Stimulated activated CD4-positive, alpha-beta T cell treated with anti-CD3 and anti-CD28 coated beads, Interleukin-1b, Interleukin-23, amount 100 ng/mL, for 48 hours (primary cell): ENCODE results near the gene MINDY2.
A peak's percentile ranks its signal among the peaks of the same experiment; 100 is the strongest.
"Not testable (repeated sequence)": the region's sequence is repeated elsewhere in the genome, so short reads cannot be mapped to it uniquely, and the experiment has no call there.

Experiments used
- DNase-seq: peaks from one replicate; pipeline ENCODE4 v3.0.0-alpha.2; 2020

The MINDY2 gene

DNA sequence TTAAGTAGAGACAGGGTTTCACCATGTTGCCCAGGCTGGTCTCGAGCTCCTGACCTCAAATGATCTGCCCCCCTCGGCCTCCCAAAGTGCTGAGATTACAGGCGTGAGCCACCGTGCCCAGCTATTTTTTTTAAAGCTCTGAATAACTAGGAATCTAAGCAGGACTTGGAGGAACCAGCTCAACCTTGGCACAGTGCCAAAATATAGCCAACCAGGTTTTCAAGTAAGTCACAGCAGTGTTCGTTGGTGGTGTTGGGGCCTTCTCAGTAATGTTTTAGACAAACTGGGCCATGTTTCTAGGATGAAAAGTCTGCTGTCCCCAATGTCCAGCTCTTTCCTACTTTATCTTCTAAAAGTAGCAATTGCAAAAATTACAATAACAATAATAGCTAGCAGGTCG is 15.1 kb upstream of the MINDY2 start:
- no peak for DNase-seq

DNA sequence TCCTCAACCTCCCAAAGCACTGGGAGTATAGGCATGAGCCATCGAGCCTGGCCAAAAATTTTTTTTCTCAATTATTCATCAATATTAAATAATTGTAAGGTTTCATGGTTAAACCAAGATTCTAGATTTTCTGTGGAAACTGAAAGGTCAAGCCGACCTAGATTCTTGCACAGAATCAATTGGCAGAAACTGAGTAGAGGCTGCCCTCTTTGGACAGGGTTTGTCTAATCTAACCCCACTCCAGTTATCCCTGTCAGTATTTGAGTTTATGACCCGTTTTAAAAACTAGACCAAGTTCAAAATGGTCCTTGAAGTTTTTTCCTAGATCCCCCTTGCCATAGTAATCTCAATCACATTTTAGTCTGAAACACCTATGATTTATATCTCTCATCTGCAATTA is 13.0 kb upstream of the MINDY2 start:
- DNase-seq = no peak

DNA sequence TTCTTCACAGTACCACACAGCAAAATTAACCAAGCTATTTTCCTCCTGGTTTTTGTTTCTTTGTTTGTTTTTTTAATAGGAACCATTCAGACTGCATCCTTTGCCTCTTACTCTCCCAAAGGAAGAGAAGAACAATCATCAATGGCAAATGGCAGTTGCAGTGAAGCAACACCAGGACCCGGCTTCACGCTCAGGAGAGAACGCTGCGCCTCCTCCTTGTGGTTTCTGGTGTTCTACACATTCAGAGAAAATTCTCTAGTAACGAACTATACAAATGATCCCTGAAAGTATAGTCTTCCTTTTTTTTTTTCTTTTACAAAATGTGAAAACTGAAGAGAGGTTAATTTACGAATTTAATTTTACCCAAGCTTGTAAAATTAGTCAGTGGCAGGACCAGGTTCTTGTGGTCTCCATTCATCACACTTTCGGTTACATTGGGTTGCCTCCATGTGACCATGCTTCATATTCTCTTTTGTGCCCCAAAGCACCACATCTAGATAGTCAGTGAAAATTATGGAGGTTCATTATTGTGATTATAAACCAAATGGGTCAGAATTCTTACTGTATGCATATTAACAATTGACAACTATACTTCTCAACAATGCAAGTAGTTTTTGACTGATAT is 10.6 kb upstream of the MINDY2 start:
- no peak for DNase-seq

DNA sequence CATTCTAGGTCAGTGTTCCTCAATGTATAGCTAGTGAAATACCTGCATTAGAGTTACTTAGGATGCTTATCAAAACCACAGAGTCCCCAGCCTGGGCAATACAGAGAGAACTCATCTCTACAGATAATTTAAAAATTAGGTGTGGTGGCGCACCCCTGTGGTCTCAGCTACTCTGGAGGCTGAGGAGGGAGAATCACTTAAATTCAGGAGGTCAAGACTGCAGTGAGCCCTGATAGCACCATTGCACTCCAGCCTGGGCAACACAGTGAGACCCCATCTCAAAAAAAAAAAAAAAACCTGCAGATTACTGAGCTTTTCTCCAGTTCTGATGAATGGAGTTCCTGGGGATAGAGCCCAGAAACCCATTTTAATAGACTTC is 10.1 kb upstream of the MINDY2 start:
- DNase-seq = no peak

DNA sequence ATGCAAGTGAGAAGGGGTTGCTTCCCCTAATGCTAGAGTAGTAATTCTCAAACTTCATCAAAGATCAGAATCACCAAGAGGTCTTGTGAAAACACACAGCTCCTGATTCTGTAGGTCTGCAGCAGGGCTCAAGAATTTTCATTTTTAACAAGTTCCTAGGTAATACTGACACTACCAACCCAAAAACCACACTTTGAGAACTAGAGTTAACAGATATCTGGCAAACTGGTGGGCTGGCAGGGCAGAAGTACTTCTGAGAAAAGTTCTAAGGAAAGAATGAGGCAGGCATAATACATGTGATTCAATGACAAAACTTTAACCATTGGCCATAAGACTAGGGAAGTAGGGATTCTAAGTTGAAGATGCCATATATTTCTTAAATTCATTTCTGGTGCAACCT is 8.8 kb upstream of the MINDY2 start:
- DNase-seq = no peak

DNA sequence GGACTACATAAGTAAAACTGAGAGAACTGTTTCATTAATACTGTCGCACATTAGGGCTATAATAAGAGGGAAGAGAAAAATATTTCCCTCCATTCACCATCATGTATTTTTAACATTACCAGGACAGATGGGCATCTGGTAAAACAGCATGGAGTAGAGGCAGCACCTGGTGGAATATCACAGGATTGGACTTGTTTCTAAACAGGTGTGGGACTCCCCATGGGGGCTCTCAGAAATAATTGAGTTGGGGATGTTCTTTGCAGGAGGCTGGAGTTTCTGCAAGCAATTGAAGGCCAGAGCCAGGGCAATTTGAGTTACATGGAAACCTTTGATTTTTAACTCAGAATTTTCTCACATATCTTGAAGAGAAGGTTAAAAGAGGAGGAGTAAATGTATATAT is 8.4 kb upstream of the MINDY2 start:
- no peak for DNase-seq

DNA sequence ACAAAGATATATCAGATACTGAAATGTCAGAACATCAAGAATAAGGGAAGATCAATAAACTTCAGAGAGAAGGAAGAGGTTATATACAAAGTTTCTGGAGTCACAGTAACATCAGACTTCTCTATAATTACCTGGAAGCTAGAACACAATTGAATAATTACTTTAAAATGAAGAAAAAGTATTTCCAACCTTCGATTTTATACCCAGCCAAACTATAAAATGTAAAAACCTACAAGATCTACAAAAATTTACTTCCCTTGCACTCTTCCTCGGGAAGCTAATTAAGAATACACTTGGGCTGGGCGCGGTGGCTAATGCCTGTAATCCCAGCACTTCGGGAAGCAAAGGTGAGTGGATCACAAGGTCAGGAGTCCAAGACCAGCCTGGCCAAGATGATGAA is 6.6 kb upstream of the MINDY2 start:
- no peak for DNase-seq

DNA sequence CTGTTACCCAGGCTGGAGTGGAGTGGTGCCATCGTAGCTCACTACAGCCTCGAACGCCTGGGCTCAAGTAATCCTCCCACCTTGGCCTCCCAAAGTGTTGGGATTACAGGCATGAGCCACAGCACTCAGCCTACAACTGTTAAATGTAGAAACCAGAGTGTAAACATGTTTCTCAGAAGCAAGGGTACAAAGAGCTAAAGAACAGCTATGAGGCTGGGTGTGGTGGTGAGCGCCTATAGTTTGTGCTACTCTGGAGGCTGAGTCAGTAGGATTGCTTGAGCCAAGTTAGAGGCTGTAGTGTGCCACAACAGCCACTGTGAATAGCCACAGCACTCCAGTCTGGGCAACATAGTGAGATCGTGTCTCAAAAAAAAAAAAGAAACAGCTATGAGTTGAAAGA is 4.8 kb upstream of the MINDY2 start:
- no peak for DNase-seq

DNA sequence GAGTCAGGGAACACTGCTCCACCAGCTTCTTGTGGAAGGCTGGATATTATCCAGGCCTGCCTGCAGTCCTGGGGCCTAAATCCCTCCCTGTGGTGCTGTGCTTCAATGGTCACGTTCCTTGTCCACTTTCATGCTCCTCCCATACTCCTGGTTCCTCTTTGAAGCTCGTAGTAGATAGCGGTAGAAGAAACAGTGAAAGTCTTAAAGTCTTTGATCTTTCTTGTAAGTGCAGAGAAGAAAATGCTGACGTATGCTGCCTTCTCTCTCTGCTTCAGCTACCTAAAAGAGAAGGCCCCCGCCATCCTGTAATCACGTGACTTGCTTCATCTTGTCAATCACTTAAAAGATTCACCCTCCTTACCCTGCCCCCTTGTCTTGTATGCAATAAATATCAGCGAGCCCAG is 2.5 kb upstream of the MINDY2 start:
- not testable (repeated sequence) for DNase-seq

DNA sequence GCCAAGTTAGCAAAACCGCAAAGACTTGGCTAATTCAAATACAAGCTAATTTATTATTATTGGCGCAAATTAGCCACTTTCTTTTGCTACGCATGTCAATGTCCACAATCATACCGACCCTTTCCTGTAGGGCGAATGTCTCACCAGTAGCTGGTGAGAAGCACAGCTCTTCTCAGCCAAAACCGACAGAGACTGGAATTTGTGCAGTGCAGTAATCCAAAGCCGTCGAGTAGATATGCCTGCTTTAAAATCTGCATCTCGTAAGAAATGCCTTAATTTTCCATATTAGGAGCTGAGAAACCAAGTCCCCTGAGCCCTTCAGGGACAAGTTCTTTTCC is 614 bp upstream of the MINDY2 start:
- peak; percentile 13 for DNase-seq

DNA sequence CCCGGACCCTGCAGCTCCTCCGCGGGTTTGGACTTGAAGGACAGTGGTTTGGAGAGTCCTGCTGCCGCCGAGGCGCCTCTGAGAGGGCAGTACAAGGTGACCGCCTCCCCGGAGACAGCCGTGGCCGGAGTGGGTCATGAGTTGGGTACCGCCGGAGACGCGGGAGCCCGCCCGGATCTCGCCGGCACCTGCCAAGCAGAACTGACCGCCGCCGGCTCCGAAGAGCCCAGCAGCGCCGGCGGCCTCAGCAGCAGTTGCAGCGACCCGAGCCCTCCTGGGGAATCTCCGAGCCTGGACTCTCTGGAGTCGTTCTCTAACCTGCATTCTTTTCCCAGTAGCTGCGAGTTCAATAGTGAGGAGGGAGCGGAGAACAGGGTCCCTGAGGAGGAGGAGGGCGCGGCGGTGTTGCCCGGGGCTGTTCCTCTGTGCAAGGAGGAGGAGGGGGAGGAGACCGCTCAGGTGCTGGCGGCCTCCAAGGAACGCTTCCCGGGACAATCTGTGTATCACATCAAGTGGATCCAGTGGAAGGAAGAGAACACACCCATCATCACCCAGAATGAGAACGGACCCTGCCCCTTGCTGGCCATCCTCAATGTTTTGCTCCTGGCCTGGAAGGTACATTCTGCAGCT is 634 bp downstream of the MINDY2 start:
- peak; percentile 11 for DNase-seq

DNA sequence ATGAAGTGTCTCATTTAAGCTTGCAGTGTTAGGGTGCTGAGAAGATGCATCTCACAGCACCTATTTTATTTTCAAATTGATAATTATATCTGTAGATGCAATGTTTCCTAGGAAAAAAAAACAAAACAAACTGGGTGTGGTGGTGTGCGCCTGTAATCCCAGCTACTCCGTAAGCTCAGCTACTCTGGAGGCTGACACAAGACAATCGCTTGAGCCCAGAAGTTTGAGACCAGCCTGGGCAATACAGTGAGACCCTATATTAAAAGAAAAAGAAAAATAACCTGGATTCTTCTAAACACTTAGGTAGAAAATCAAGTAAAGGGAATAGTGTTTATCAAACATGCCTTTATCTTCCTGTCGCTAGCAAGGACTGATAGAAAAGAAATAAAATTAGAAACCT is 1.9 kb downstream of the MINDY2 start:
- DNase-seq = no peak

DNA sequence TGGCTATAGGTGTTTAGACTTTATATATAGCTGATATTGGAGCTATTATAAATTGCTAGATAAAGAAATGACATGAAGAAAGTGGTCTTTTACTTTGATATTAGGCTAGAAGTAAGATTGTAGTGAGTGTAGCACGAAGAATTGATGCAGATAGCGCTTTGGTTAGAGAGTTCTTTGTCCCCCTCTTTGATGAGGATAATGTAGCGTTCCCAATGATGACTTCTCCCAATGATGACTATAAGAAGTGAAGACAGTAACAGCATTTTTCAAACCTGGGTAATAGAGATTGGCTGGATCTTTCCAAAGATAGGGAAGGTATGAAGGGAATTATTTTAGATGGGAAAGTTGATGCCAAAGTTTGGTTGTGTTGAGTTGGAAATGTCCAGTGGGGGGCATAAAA is 4.3 kb downstream of the MINDY2 start:
- no peak for DNase-seq

DNA sequence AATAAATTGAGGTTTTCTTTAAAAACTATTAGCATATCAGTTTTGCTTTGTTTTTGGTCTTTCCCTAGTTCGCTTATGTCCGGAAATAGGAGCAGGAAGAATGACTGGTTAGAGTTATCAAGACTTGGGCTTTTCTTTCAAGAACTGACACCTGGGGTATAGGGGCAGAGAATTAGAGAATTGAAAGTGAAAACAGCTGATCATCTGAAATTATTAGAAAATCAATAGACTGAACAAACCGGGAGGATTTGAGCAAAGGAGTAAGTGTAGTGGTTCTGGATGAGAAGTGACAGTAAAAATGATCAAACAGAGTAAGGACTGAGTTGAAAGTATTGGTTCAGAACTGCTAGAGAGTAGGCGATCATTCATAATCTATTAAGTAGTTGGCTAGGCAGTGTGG is 6.0 kb downstream of the MINDY2 start:
- no peak for DNase-seq

DNA sequence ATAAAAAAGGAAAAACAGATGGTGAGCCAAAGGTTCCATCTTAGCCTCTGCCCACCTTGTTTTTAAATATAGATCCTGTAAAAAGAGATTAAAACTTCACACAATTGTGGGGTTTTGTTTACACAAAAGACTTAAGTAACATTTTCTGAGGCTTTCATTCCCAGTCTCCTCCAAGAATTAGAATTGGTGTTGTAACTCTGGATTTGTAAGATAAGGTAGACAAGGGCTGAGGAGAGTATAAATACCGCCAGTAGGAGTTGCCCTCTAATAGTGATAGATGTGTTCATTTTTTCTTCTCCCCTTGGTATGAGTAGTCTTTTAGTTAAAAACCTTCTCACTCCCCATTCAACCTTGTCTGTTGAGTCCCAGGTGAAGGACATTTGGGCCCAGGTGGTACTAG is 8.5 kb downstream of the MINDY2 start:
- DNase-seq = no peak

DNA sequence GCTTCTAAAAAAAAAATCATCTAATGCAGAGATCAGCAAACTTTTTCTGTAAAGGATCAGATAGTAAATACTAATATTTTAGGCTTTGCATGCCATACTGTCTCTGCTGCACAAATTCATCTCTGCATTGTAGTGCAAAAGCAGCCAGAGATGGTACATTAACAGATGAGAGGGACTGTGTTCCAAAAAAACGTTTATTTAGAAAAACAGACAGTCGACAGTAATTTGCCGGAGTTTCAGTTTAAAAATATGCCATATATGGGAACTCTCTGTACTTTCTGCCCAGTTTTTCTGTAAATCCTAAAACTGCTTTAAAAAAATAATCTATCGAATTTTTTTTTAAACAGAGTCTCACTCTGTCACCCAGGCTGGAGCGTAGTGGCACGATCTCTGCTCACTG is 14.3 kb downstream of the MINDY2 start:
- DNase-seq = no peak

DNA sequence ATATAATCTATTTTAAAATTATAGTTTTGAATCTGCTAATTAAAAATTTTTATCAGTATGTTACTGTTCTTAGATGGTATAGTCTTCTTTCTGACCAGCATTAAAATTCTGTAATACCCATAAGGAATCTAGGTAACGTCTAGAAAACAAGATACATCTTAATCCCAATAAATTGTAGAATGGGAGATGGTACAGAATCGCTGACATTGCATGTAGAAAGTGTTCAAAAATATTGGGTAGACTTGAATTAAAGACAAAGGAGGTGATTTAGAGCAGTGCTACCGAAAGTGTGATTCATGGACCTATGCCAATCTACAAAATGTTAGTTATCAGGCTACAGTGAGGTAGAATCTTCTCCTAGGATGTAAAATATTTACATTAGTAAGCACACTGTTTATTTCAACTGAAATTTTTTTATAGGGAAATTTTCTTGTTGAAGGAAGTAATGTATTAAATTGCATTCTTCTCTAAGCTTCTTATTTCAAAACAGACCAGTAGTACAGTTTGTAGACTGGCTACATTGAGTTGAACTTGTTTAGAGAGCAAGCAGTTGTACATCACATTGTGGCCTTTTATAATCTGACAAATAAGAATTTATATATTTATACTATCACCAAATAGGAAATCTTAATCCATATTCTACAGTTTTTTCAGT is 17.1 kb downstream of the MINDY2 start:
- no peak for DNase-seq

DNA sequence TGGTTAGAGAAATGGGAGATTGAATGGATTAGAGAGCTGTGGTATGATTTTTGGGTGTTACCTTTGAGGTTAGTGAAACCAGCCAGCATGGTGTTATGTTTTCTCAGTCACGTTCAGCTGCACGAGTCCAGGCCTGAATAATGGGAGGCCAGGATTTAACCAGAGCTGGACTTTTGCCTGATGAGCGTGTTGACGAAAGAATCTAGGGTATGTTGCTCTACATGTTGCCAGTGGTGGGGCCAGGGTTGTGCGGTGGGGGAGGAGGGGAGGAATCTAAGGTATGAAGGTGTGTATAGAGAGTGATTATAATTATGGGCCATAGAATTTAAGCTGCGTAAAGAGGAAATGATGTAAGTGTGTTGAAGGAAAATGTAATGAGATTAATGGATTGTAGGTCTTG is 22.8 kb downstream of the MINDY2 start:
- no peak for DNase-seq

DNA sequence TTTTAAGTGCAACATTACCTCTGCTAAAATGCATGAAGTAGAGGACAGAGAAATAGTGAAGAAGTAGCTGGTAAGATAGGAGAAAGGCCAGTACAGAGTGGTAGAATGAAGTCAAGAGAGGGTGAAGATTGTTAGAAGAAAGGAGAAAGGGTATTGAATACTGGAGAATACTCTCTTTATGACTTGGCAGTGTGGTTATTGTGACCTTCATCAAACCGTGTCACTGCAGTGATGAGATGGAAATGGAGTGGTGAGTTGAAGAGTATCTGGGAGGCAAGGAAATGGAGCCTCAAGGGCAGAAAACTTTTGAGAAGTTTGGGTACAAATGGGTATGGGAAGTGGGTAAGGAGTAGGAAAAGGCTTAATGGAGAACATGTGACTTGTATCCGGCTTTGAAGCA is 24.7 kb downstream of the MINDY2 start:
- no peak for DNase-seq

DNA sequence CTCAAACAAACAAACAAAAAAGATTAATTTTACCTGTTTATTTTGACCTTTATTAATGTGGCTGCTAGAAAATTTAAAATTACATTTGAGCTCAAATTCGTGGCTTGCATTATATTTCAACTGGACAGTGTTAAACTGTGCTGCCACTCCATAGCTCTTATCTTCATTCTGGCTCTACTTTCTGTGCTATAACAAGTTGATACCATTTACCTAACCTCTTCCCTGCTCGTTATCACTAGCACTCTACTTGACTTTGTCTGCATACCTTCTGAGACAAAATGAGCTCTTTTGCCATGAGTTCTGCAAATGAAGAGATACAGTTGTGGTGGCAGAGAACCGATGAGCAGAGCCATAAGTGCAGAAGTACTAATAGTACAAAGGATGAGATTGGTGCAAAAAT is 26.4 kb downstream of the MINDY2 start:
- DNase-seq = no peak

DNA sequence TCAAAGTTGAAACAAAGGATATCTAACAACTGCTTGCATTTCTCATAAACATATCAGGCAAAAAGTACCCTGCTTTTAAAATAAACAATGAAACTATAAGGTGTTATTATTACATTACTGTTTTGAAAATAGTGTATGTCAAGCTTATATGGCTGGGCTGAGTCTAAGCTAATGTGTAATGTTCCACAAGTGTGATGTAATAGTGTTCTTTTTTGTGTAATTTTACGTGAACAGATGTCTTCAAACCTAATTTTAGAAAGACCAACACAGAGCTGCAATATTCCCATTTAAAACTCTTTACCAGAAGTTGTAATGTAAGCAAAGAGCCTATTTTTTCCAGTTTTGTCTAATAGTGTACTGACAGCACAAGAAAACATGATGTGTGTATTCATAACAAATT is 34.0 kb downstream of the MINDY2 start:
- no peak for DNase-seq

DNA sequence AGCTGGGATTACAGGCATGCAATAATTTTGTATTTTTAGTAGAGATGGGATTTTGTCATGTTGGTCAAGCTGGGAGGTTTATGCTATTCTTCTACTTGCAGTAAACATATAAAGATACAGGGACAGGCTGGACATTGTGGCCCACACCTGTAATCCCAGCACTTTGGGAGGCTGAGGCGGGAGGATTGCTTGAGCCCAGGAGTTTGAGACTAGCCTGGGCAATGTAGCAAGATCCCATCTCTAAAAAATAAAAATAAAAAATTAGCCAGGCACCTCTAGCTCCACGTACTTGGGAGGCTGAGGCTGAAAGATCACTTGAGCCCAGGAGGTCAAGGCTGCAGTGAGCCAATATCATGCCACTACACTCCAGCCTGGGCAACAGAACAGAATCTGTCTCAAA is 52.2 kb downstream of the MINDY2 start:
- DNase-seq = not testable (repeated sequence)

DNA sequence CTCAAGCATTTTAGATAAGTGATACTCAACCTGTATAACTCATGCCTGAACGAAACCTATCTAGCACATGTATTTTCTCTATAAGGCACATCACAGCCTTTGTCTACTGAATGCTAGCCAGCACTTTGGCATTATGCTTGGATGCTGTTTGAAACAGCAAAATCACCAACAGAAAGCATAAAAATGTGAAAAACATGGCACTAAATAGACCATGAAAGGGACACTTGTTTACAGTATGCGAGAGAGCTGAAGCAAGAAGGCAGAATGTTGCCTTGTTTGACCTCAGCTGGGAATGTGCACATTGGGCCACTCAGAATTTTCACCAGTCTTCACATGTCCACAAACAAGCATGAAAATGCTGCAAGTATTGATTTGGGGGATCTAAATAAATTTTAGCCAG is 59.5 kb downstream of the MINDY2 start:
- DNase-seq = no peak

DNA sequence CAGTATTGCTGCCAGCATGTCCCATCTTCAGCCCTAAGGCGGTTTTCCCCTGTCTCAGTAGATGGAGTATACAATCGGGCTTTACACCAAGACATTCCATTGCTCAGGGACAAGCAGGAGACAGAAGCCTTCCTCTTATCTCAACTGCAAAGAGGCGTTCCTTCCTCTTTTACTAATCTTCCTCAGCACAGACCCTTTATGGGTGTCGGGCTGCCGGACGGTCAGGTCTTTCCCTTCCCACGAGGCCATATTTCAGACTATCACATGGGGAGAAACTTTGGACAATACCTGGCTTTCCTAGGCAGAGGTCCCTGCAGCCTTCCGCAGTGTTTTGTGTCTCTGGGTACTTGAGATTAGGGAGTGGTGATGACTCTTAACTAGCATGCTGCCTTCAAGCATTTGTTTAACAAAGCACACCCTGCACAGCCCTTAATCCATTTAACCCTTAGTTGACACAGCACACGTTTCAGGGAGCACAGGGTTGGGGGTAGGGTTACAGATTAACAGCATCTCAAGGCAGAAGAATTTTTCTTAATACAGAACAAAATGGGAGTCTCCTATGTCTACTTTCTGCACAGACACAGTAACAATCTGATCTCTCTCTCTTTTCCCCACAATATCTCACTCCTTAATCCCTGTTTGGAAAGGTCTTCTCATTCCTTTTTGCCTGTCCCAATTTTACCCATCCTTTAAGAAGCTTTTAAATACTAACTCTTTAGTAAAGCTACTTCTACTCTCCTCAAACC is 62.8 kb downstream of the MINDY2 start:
- DNase-seq = not testable (repeated sequence)
